Measurements from ENCODE around the gene GRK5. TPM values are rescaled to one million over a fixed set of nuclear protein-coding genes. Genes with fewer than 3 reads are reported as not detected.

Gene GRK5
- total and polyA plus RNA-seq, 2 donors from 2014 or later, result 7.3 to 18.7 TPM

DNA sequence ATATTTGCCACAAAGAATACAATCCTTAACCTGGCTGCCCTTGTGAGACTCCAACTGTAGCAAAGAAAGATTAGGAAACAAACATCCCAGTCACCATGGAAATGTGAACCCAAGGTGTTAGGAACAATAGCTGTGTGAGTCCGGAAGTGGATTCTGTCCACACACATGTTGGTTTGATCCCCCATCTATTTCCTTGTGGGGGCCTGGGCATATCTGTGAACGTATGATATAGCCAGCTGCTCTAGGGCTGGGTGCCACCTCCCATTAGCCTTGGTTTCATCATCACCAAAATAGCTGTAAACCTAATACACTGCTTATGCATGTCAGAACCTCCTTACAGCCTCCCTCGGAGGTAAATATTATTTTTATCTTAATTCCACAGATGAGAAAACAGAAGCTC is 26.4 kb downstream of the GRK5 start:
- TF ChIP-seq, protein P1, sequence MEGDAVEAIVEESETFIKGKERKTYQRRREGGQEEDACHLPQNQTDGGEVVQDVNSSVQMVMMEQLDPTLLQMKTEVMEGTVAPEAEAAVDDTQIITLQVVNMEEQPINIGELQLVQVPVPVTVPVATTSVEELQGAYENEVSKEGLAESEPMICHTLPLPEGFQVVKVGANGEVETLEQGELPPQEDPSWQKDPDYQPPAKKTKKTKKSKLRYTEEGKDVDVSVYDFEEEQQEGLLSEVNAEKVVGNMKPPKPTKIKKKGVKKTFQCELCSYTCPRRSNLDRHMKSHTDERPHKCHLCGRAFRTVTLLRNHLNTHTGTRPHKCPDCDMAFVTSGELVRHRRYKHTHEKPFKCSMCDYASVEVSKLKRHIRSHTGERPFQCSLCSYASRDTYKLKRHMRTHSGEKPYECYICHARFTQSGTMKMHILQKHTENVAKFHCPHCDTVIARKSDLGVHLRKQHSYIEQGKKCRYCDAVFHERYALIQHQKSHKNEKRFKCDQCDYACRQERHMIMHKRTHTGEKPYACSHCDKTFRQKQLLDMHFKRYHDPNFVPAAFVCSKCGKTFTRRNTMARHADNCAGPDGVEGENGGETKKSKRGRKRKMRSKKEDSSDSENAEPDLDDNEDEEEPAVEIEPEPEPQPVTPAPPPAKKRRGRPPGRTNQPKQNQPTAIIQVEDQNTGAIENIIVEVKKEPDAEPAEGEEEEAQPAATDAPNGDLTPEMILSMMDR (IDR thresholded peaks at IDR 0.05; ENCODE audit: borderline replicate concordance, extremely low read depth, insufficient read depth), result no peak
- no peak overlapping the region for H3K4me3 ChIP-seq (ENCODE audit: low read length in 3 of 3)

GRCh38 chr10:119235356-119235755 is 28.0 kb downstream of the GRK5 start:
- FAIRE-seq, result no peak
- Histone ChIP-seq H3K4me3 (ENCODE audit: low read length in 3 of 3) (no peak overlapping the region), H3K4me1 (ENCODE audit: control insufficient read depth in 2 of 3, insufficient read depth in 2 of 3, low read depth in 1 of 3, low read length in 3 of 3) (peaks cover 0 to 4% (median 0%) of the 10 kb centered on the region in 3 donors), H3K9me3 (ENCODE audit: control insufficient read depth in 2 of 3, insufficient read depth in 1 of 3, low read length in 3 of 3) (no peaks in the 10 kb centered on the region), H3K9ac (ENCODE audit: low read length in 3 of 3) (no peak overlapping the region), H3K36me3 (ENCODE audit: control insufficient read depth in 2 of 3, insufficient read depth in 3 of 3, low read length in 3 of 3) (no peaks in the 10 kb centered on the region), H3K27ac (ENCODE audit: low read depth in 2 of 2, low read length in 2 of 2) (no peak overlapping the region), H3K27me3 (ENCODE audit: control insufficient read depth, insufficient read depth, low read length) (no peaks in the 10 kb centered on the region)
- DNase-seq, result no peak
- TF ChIP-seq, protein P1 (IDR thresholded peaks at IDR 0.05; ENCODE audit: borderline replicate concordance, extremely low read depth, insufficient read depth), result no peak
- intact Hi-C loops (cut with DNase I), result no loop called here

More for the DNA sequence above, 26.4 kb downstream of the GRK5 start:
- FAIRE-seq (no peak), DNase-seq (peak in 2 of 5 donors; percentile 31 to 34)
- no peak overlapping the region for H3K27ac ChIP-seq (ENCODE audit: low read depth in 2 of 2, low read length in 2 of 2)
- intact Hi-C loops (cut with DNase I), result no loop called here
- no peaks in the 10 kb centered on the region for H3K27me3 ChIP-seq (ENCODE audit: control insufficient read depth, insufficient read depth, low read length)
- H3K36me3 ChIP-seq (ENCODE audit: control insufficient read depth in 2 of 3, insufficient read depth in 3 of 3, low read length in 3 of 3), result no peaks in the 10 kb centered on the region
- no peak overlapping the region for H3K9ac ChIP-seq (ENCODE audit: low read length in 3 of 3)
- H3K9me3 ChIP-seq (ENCODE audit: control insufficient read depth in 2 of 3, insufficient read depth in 1 of 3, low read length in 3 of 3), result no peaks in the 10 kb centered on the region
- H3K4me1 ChIP-seq (ENCODE audit: control insufficient read depth in 2 of 3, insufficient read depth in 2 of 3, low read depth in 1 of 3, low read length in 3 of 3), result peaks cover 0 to 4% (median 0%) of the 10 kb centered on the region in 3 donors

- no peaks in the 10 kb centered on the region for H3K9me3 ChIP-seq (ENCODE audit: control insufficient read depth in 2 of 3, insufficient read depth in 1 of 3, low read length in 3 of 3)
- TF ChIP-seq, protein P1 (IDR thresholded peaks at IDR 0.05; ENCODE audit: borderline replicate concordance, extremely low read depth, insufficient read depth), result no peak
- no peak overlapping the region for H3K9ac ChIP-seq (ENCODE audit: low read length in 3 of 3)
- intact Hi-C loops (cut with DNase I), result no loop called here
- no peaks in the 10 kb centered on the region for H3K27me3 ChIP-seq (ENCODE audit: control insufficient read depth, insufficient read depth, low read length)
- H3K4me1 ChIP-seq (ENCODE audit: control insufficient read depth in 2 of 3, insufficient read depth in 2 of 3, low read depth in 1 of 3, low read length in 3 of 3), result peaks cover 0 to 4% (median 0%) of the 10 kb centered on the region in 3 donors
- no peak overlapping the region for H3K4me3 ChIP-seq (ENCODE audit: low read length in 3 of 3)
- H3K36me3 ChIP-seq (ENCODE audit: control insufficient read depth in 2 of 3, insufficient read depth in 3 of 3, low read length in 3 of 3), result no peaks in the 10 kb centered on the region
- H3K27ac ChIP-seq (ENCODE audit: low read depth in 2 of 2, low read length in 2 of 2), result no peak overlapping the region
- DNase-seq, result peak in 1 of 5 donors; percentile 74
- FAIRE-seq, result no peak
Measured at GRCh38 chr10:119237722-119238436, 30.5 kb downstream of the GRK5 start.
